ENCODE measurements around the gene RAB42. TPM values are rescaled to one million over a fixed set of nuclear protein-coding genes. Genes with fewer than 3 reads are reported as not detected.
A peak's percentile ranks its signal among the peaks of the same experiment; 100 is the strongest.

The RAB42 gene
- total and polyA plus RNA-seq, 2 of the 8 experiments (the other 6 are each of a cell fraction or from before 2014, with no cell fraction given): 12.5 to 16.6 TPM

- CTCF ChIA-PET (ENCODE audit: partially characterized antibody): interaction anchor here (0.6 to 5.1 kb wide), 9 partner anchors 10 to 1753 kb away, joined by 3 to 31 read pairs (median 5); partner anchors contain the start of gene YTHDF2
- H4K8ac ChIP-seq (ENCODE audit: extremely low read depth, insufficient read depth, low read length): peak overlapping the region; percentile 81; the same call in 1 of the 2 replicates
- FAIRE-seq: no peak
Observed at GRCh38 chr1:28642056-28642846, 50.2 kb downstream of the RAB42 start.

More at GRCh38 chr1:28642056-28642846, 50.2 kb downstream of the RAB42 start:
- H3K9me3 ChIP-seq (ENCODE audit: insufficient read depth in 2 of 2, low read depth in 1 of 2, low read length in 1 of 2): no peaks in the 10 kb centered on the region
- H3K23ac ChIP-seq (ENCODE audit: insufficient read length): no peak overlapping the region
- 0 out of 2 replicates have a peak overlapping the region, but pooled peaks have one; percentile 53 for H2BK15ac ChIP-seq (ENCODE audit: low read length)
- H3K18ac ChIP-seq (ENCODE audit: extremely low read depth, low read length): peak overlapping the region; percentile 97
- H2BK120ac ChIP-seq (replicated peaks; ENCODE audit: low read depth, low read length): no peak overlapping the region
- no peaks in the 10 kb centered on the region for H4K20me1 ChIP-seq (replicated peaks in 1 of 2; ENCODE audit: control insufficient read depth in 1 of 2, insufficient read depth in 2 of 2, low read length in 2 of 2)
- peak overlapping the region; percentile 77; the same call in 1 of the 2 replicates for H2BK12ac ChIP-seq (ENCODE audit: low read depth, low read length)
- peak overlapping the region; percentile 75; the same call in 1 of the 2 replicates for H2BK20ac ChIP-seq (ENCODE audit: low read length)
- POLR2A ChIA-PET (ENCODE audit: partially characterized antibody): interaction anchor here (0.7 to 9.3 kb wide), 16 partner anchors 8 to 133 kb away, joined by 3 to 132 read pairs (median 5); partner anchors contain the start of genes GMEB1, RCC1 and YTHDF2
- peak overlapping the region; percentile 83 to 91 (median 88) for H3K9ac ChIP-seq (replicated peaks in 1 of 4; ENCODE audit: extremely low read depth in 1 of 4, low read depth in 3 of 4, low read length in 3 of 4)
- no peaks in the 10 kb centered on the region for H3K27me3 ChIP-seq (replicated peaks in 1 of 4; ENCODE audit: control insufficient read depth in 3 of 4, extremely low read depth in 1 of 4, insufficient read depth in 3 of 4, low read length in 3 of 4)
- peak overlapping the region; percentile 67 to 90 for H3K4me2 ChIP-seq (ENCODE audit: insufficient read depth in 1 of 2, low read depth in 2 of 2, low read length in 2 of 2)
- H3K79me2 ChIP-seq (ENCODE audit: control insufficient read depth in 1 of 2, insufficient read depth in 2 of 2, low read length in 2 of 2): peaks cover 0 to 7% of the 10 kb centered on the region in 2 experiments; a peak in 2 of 4 replicates
- H3K27ac ChIP-seq (ENCODE audit: low read depth, low read length): peak overlapping the region; percentile 70
- no peak overlapping the region for H3K56ac ChIP-seq (replicated peaks; ENCODE audit: insufficient read length, low read depth, low read length)
- TF ChIP-seq TCF12 (IDR thresholded peaks at IDR 0.05; ENCODE audit: low read depth, low read length): no peak
- TF ChIP-seq ATF3 (IDR thresholded peaks at IDR 0.05; ENCODE audit: insufficient read depth, low read depth, low read length): no peak
- TF ChIP-seq SIX5 (IDR thresholded peaks at IDR 0.05; ENCODE audit: low read depth, low read length): no peak
- no peak for TF ChIP-seq SUZ12 (IDR thresholded peaks at IDR 0.05; ENCODE audit: low read length)
- no peak for TF ChIP-seq CHD1 (IDR thresholded peaks at IDR 0.05; ENCODE audit: low read depth, low read length)
- no peak for TF ChIP-seq E2F6 (IDR thresholded peaks at IDR 0.05)
- TF ChIP-seq SP1 (IDR thresholded peaks at IDR 0.05; ENCODE audit: low read depth, low read length): no peak
- TF ChIP-seq TAF1 (IDR thresholded peaks at IDR 0.05; ENCODE audit: low read depth, low read length): no peak
- H2AK5ac ChIP-seq (ENCODE audit: low read depth, low read length): no peak overlapping the region
- H3K23me2 ChIP-seq (ENCODE audit: low read depth, low read length): peaks cover 6% of the 10 kb centered on the region
- H3K79me1 ChIP-seq (ENCODE audit: low read depth, low read length): no peaks in the 10 kb centered on the region
- peak overlapping the region; percentile 58 for H4K91ac ChIP-seq (replicated peaks; ENCODE audit: insufficient read length, low read length)
- H3K4me1 ChIP-seq (replicated peaks in 1 of 4; ENCODE audit: control insufficient read depth in 3 of 4, insufficient read depth in 4 of 4, low read length in 3 of 4): peaks cover 0 to 5% (median 1%) of the 10 kb centered on the region in 4 experiments; a peak in 2 of 7 replicates
- WGBS, 2 experiments (ENCODE audit: extremely low coverage in 1 of 2, insufficient coverage in 1 of 2, insufficient read length in 1 of 2, insufficient replicate concordance in 2 of 2, low coverage in 1 of 2, low lambda C conversion rate in 2 of 2, missing lambda C conversion rate in 1 of 2): 5% methylated on average over 24 of the region's 26 CpGs; no CpG with 5 or more reads in 1 of the 2 experiments
- H2BK5ac ChIP-seq (ENCODE audit: low read depth, low read length): peak overlapping the region; percentile 83
- H3K14ac ChIP-seq (ENCODE audit: insufficient read length): no peak overlapping the region
- no peaks in the 10 kb centered on the region for H3K36me3 ChIP-seq (ENCODE audit: control insufficient read depth in 2 of 4, insufficient read depth in 4 of 4, low read length in 3 of 4)
- peak overlapping the region; percentile 87 for H2AFZ ChIP-seq (ENCODE audit: low read length)
- peak overlapping the region; percentile 13 for H3K4ac ChIP-seq (replicated peaks; ENCODE audit: insufficient read length, low read depth, low read length)
- H3K4me3 ChIP-seq (ENCODE audit: extremely low read depth in 1 of 4, insufficient read depth in 2 of 4, low read depth in 3 of 4, low read length in 4 of 4): peak overlapping the region; percentile 73 to 95 (median 86)
- DNase-seq (ENCODE audit: low read depth in 1 of 2, low spot score in 2 of 2): no peak
- H4K5ac ChIP-seq (ENCODE audit: insufficient read length, low read depth, low read length): peak overlapping the region; percentile 76
